H9 (cell line): ENCODE data around the gene B4GALNT1. TPM values are rescaled to one million over a fixed set of nuclear protein-coding genes. Genes with fewer than 3 reads are reported as not detected.
A peak's percentile ranks its signal among the peaks of the same experiment; 100 is the strongest.

Experiments used
- DNase-seq: peaks from one replicate; pipeline ENCODE4 v3.0.0-alpha.2; 2017
- H2AFZ ChIP-seq: one replicate; pipeline ENCODE4 v1.6.1; 2013; ENCODE audit warnings: mild to moderate bottlenecking, low read length, control low read depth, moderate library complexity
- H2AK5ac ChIP-seq: 2 replicates; pipeline ENCODE4 v1.6.1; 2013; ENCODE audit warnings: low read length, control low read depth, mixed read lengths; ENCODE audit not compliant: insufficient read length
- H2BK120ac ChIP-seq: one replicate; pipeline ENCODE4 v1.6.1; 2013; ENCODE audit warnings: low read depth, mild to moderate bottlenecking, low read length, control low read depth, inconsistent platforms; ENCODE audit not compliant: poor library complexity, severe bottlenecking
- H2BK12ac ChIP-seq: 2 replicates; pipeline ENCODE4 v1.6.1; 2013; ENCODE audit warnings: low read length, control low read depth, mixed read lengths, low read depth; ENCODE audit not compliant: insufficient read length
- H2BK15ac ChIP-seq: 2 replicates; pipeline ENCODE4 v1.6.1; 2013; ENCODE audit warnings: low read depth, low read length, control low read depth
- H2BK20ac ChIP-seq: one replicate; pipeline ENCODE4 v1.6.1; 2013; ENCODE audit warnings: low read depth, mild to moderate bottlenecking, low read length, control low read depth, inconsistent platforms; ENCODE audit not compliant: poor library complexity, severe bottlenecking
- H2BK5ac ChIP-seq: 2 replicates; pipeline ENCODE4 v1.6.1; 2013; ENCODE audit warnings: low read length, control low read depth, mixed read lengths; ENCODE audit not compliant: insufficient read length
- H3K14ac ChIP-seq: 2 replicates; pipeline ENCODE4 v1.6.1; 2013; ENCODE audit warnings: low read length, control low read depth; ENCODE audit not compliant: insufficient read depth
- H3K18ac ChIP-seq: 2 replicates; pipeline ENCODE4 v1.6.1; 2013; ENCODE audit warnings: low read depth, mild to moderate bottlenecking, mixed read lengths, low read length, control low read depth; ENCODE audit not compliant: insufficient read length
- H3K23ac ChIP-seq: 2 replicates; pipeline ENCODE4 v1.6.1; 2013; ENCODE audit warnings: low read length, control low read depth, mixed read lengths, low read depth; ENCODE audit not compliant: insufficient read length
- H3K23me2 ChIP-seq: 2 replicates; pipeline ENCODE4 v1.6.1; 2013; ENCODE audit warnings: low read depth, mild to moderate bottlenecking, mixed read lengths, low read length, control low read depth; ENCODE audit not compliant: insufficient read length, poor library complexity, severe bottlenecking
- H3K27ac ChIP-seq: 2 replicates; pipeline ENCODE4 v1.5.1; 2013; ENCODE audit warnings: low read length, control low read depth, mixed read lengths, low read depth; ENCODE audit not compliant: insufficient read length
- H3K27me3 ChIP-seq: 2 replicates; pipeline ENCODE4 v1.6.1; 2013; ENCODE audit warnings: low read length, control low read depth, inconsistent platforms; ENCODE audit not compliant: insufficient read depth
- H3K4ac ChIP-seq: 2 replicates; pipeline ENCODE4 v1.6.1; 2013; ENCODE audit warnings: low read depth, mild to moderate bottlenecking, control low read depth, inconsistent platforms, low read length, moderate library complexity
- H3K4me1 ChIP-seq: 2 replicates; pipeline ENCODE4 v1.6.1; 2013; ENCODE audit warnings: low read length, control low read depth, inconsistent platforms; ENCODE audit not compliant: insufficient read depth
- H3K4me2 ChIP-seq: 2 replicates; pipeline ENCODE4 v1.6.1; 2013; ENCODE audit warnings: low read length, control low read depth, mixed read lengths; ENCODE audit not compliant: insufficient read length, insufficient read depth
- H3K56ac ChIP-seq: 2 replicates; pipeline ENCODE4 v1.6.1; 2013; ENCODE audit warnings: low read depth, mild to moderate bottlenecking, mixed read lengths, low read length, control low read depth; ENCODE audit not compliant: insufficient read length
- H3K79me1 ChIP-seq: 2 replicates; pipeline ENCODE4 v1.6.1; 2013; ENCODE audit warnings: low read depth, mild to moderate bottlenecking, moderate library complexity, low read length, control low read depth, inconsistent platforms; ENCODE audit not compliant: insufficient read depth, poor library complexity, severe bottlenecking
- H3K79me2 ChIP-seq: 2 replicates; pipeline ENCODE4 v1.6.1; 2013; ENCODE audit warnings: low read length, control low read depth, inconsistent platforms; ENCODE audit not compliant: insufficient read depth
- H3K9ac ChIP-seq: 2 replicates; pipeline ENCODE4 v1.6.1; 2013; ENCODE audit warnings: low read length, control low read depth, mixed read lengths; ENCODE audit not compliant: insufficient read length; ENCODE audit errors: extremely low read depth
- H3K9me3 ChIP-seq: one replicate; pipeline ENCODE4 v1.6.1; 2013; ENCODE audit warnings: low read depth, low read length, inconsistent platforms; ENCODE audit not compliant: control insufficient read depth
- H3T11ph ChIP-seq: one replicate; pipeline ENCODE4 v1.6.1; 2013; ENCODE audit warnings: mild to moderate bottlenecking, low read length, control low read depth, inconsistent platforms
- H4K20me1 ChIP-seq: one replicate; pipeline ENCODE4 v1.6.1; 2013; ENCODE audit not compliant: control insufficient read depth, insufficient read length, insufficient read depth
- H4K5ac ChIP-seq: 2 replicates; pipeline ENCODE4 v1.6.1; 2013; ENCODE audit warnings: low read depth, mild to moderate bottlenecking, mixed read lengths, low read length, control low read depth; ENCODE audit not compliant: insufficient read length
- H4K8ac ChIP-seq: replicated peaks from 2 replicates; pipeline ENCODE4 v1.6.1; 2013; ENCODE audit warnings: low read length, control low read depth, mixed read lengths, low read depth; ENCODE audit not compliant: insufficient read length
- H4K91ac ChIP-seq: 2 replicates; pipeline ENCODE4 v1.6.1; 2013; ENCODE audit warnings: low read depth, mild to moderate bottlenecking, moderate library complexity, mixed read lengths, low read length, control low read depth; ENCODE audit not compliant: insufficient read length
- H3K27ac Mint-ChIP-seq, 3 experiments: 2 replicates in 2 of 3; 3 replicates in 1 of 3; pipeline ENCODE4 v1.8.0; 2020 to 2021; ENCODE audit warnings: mixed read lengths in 3 of 3, mild to moderate bottlenecking in 1 of 3, moderate library complexity in 1 of 3
- H3K27me3 Mint-ChIP-seq: 2 replicates; pipeline ENCODE4 v1.8.0; 2021; ENCODE audit warnings: low read depth, mild to moderate bottlenecking, moderate library complexity, mixed read lengths
- H3K36me3 Mint-ChIP-seq, 3 experiments: 2 replicates in 2 of 3; 3 replicates in 1 of 3; pipeline ENCODE4 v1.8.0; 2020 to 2021; ENCODE audit warnings: low read depth in 3 of 3, mixed read lengths in 3 of 3; ENCODE audit not compliant: insufficient read depth in 1 of 3
- H3K4me1 Mint-ChIP-seq, 2 experiments: 2 replicates each; pipeline ENCODE4 v1.8.0; 2020; ENCODE audit warnings: mixed read lengths in 2 of 2
- H3K4me3 Mint-ChIP-seq, 2 experiments: 2 replicates in 1 of 2; 3 replicates in 1 of 2; pipeline ENCODE4 v1.8.0; 2020 to 2021; ENCODE audit warnings: mild to moderate bottlenecking in 2 of 2, mixed read lengths in 2 of 2, moderate library complexity in 1 of 2
- H3K9me3 Mint-ChIP-seq, 2 experiments: 2 replicates in 1 of 2; 3 replicates in 1 of 2; pipeline ENCODE4 v1.8.0; 2020; ENCODE audit warnings: mild to moderate bottlenecking in 2 of 2, mixed read lengths in 2 of 2, moderate library complexity in 1 of 2
- whole genome bisulfite sequencing: extraction: QIAGEN DNeasy Blood & Tissue Kit; methylation state at CpG from one replicate; pipeline ENCODE4 v1.1.7; 2013; ENCODE audit warnings: missing lambda C conversion rate, low lambda C conversion rate, mixed read lengths; ENCODE audit not compliant: insufficient read length; ENCODE audit errors: extremely low coverage; 5-methylcytosine and 5-hydroxymethylcytosine counted together
- total RNA-seq: library from RNA; stranded (reverse); gene quantifications from 2 replicates; pipeline ENCODE4 v1.2.1, GENCODE V29; 2021
- TF ChIP-seq, protein P1 (sequence below): fragments of 200-600 bp; sonication (generic); conservative IDR thresholded peaks from 3 replicates; pipeline ENCODE4 v1.8.0; 2021; ENCODE audit warnings: antibody characterized with exemption, mild to moderate bottlenecking

The B4GALNT1 gene
- total RNA-seq, 1 experiment from 2014 or later, result 2.3 TPM

GRCh38 chr12:57604992-57605810 is 27.8 kb downstream of the B4GALNT1 start:
- Mint-ChIP-seq H3K9me3 (no peaks in the 10 kb centered on the region; a peak in 1 of 5 replicates), H3K4me1 (peaks cover 34 to 37% of the 10 kb centered on the region in 2 experiments), H3K27ac (peak overlapping the region in 2 of 3 experiments; percentile 41 to 70; a peak in 3 of 7 replicates), H3K4me3 (peak overlapping the region; percentile 90), H3K27me3 (peaks cover 3% of the 10 kb centered on the region), H3K36me3 (peaks cover 9 to 50% (median 29%) of the 10 kb centered on the region in 3 experiments)
- Histone ChIP-seq H4K5ac (no peak overlapping the region), H2BK120ac (no peak overlapping the region), H3K18ac (peak overlapping the region; percentile 62), H4K20me1 (no peaks in the 10 kb centered on the region), H3K9me3 (no peaks in the 10 kb centered on the region), H3K4me2 (peak overlapping the region; percentile 89), H3K4me1 (peaks cover 3% of the 10 kb centered on the region), H3K9ac (peak overlapping the region; percentile 51), H2BK12ac (no peak overlapping the region), H3K23me2 (peaks cover 24% of the 10 kb centered on the region), H2BK5ac (no peak overlapping the region), H3K27ac (no peak overlapping the region), H3K23ac (no peak overlapping the region), H3K27me3 (no peaks in the 10 kb centered on the region), H4K91ac (no peak overlapping the region), H3K56ac (no peak overlapping the region), H2BK20ac (no peak overlapping the region), H2AFZ (no peak overlapping the region), H3K79me2 (no peaks in the 10 kb centered on the region), H3K79me1 (no peaks in the 10 kb centered on the region), H3K4ac (no peak overlapping the region), H2BK15ac (no peak overlapping the region), H4K8ac (no peak overlapping the region), H3T11ph (no peak overlapping the region), H2AK5ac (no peak overlapping the region), H3K14ac (peak overlapping the region; percentile 60)
- WGBS, result no CpG with 5 or more reads among the region's 25 CpGs
- no peak for DNase-seq
- TF ChIP-seq, protein P1, sequence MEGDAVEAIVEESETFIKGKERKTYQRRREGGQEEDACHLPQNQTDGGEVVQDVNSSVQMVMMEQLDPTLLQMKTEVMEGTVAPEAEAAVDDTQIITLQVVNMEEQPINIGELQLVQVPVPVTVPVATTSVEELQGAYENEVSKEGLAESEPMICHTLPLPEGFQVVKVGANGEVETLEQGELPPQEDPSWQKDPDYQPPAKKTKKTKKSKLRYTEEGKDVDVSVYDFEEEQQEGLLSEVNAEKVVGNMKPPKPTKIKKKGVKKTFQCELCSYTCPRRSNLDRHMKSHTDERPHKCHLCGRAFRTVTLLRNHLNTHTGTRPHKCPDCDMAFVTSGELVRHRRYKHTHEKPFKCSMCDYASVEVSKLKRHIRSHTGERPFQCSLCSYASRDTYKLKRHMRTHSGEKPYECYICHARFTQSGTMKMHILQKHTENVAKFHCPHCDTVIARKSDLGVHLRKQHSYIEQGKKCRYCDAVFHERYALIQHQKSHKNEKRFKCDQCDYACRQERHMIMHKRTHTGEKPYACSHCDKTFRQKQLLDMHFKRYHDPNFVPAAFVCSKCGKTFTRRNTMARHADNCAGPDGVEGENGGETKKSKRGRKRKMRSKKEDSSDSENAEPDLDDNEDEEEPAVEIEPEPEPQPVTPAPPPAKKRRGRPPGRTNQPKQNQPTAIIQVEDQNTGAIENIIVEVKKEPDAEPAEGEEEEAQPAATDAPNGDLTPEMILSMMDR, result no peak
